Measurements from ENCODE around the gene SLC25A29. TPM values are rescaled to one million over a fixed set of nuclear protein-coding genes. Genes with fewer than 3 reads are reported as not detected.

Gene SLC25A29
- total and polyA plus RNA-seq, 2 of the 8 experiments (the other 6 are each of a cell fraction or from before 2014, with no cell fraction given), result 135 to 177 TPM

GRCh38 chr14:100285021-100285912 lies 21.0 kb downstream of the SLC25A29 start:
- Histone ChIP-seq H3K4me1 (replicated peaks in 1 of 4; ENCODE audit: control insufficient read depth in 3 of 4, insufficient read depth in 4 of 4, low read length in 3 of 4) (peaks cover 8 to 15% (median 12%) of the 10 kb centered on the region in 4 experiments), H3K56ac (replicated peaks; ENCODE audit: insufficient read length, low read depth, low read length) (peak overlapping the region; percentile 65), H3K36me3 (ENCODE audit: control insufficient read depth in 2 of 4, insufficient read depth in 4 of 4, low read length in 3 of 4) (peaks cover 0 to 6% (median 0%) of the 10 kb centered on the region in 4 experiments; a peak in 3 of 8 replicates), H3K4me3 (ENCODE audit: extremely low read depth in 1 of 4, insufficient read depth in 2 of 4, low read depth in 3 of 4, low read length in 4 of 4) (peak overlapping the region; percentile 44 to 80 (median 47)), H2AK5ac (ENCODE audit: low read depth, low read length) (no peak overlapping the region), H3K9ac (replicated peaks in 1 of 4; ENCODE audit: extremely low read depth in 1 of 4, low read depth in 3 of 4, low read length in 3 of 4) (peak overlapping the region in 3 of 4 experiments; percentile 63 to 86 (median 72); a peak in 5 of 7 replicates), H4K20me1 (replicated peaks in 1 of 2; ENCODE audit: control insufficient read depth in 1 of 2, insufficient read depth in 2 of 2, low read length in 2 of 2) (peaks cover 8 to 25% of the 10 kb centered on the region in 2 experiments), H2BK5ac (ENCODE audit: low read depth, low read length) (peak overlapping the region; percentile 53; the same call in 1 of the 2 replicates), H2AFZ (ENCODE audit: low read length) (no peak overlapping the region), H3K14ac (ENCODE audit: insufficient read length) (no peak overlapping the region), H3K79me2 (ENCODE audit: control insufficient read depth in 1 of 2, insufficient read depth in 2 of 2, low read length in 2 of 2) (peaks cover 0 to 17% of the 10 kb centered on the region in 2 experiments; a peak in 2 of 4 replicates), H3K79me1 (ENCODE audit: low read depth, low read length) (peaks cover 15% of the 10 kb centered on the region; the same call in 1 of the 2 replicates), H3K9me3 (ENCODE audit: insufficient read depth in 2 of 2, low read depth in 1 of 2, low read length in 1 of 2) (no peaks in the 10 kb centered on the region), H3K4ac (replicated peaks; ENCODE audit: insufficient read length, low read depth, low read length) (no peak overlapping the region), H2BK15ac (ENCODE audit: low read length) (no peak overlapping the region), H2BK20ac (ENCODE audit: low read length) (no peak overlapping the region), H3K27me3 (replicated peaks in 1 of 4; ENCODE audit: control insufficient read depth in 3 of 4, extremely low read depth in 1 of 4, insufficient read depth in 3 of 4, low read length in 3 of 4) (no peaks in the 10 kb centered on the region), H4K5ac (ENCODE audit: insufficient read length, low read depth, low read length) (peak overlapping the region; percentile 87), H4K91ac (replicated peaks; ENCODE audit: insufficient read length, low read length) (peak overlapping the region; percentile 72), H2BK12ac (ENCODE audit: low read depth, low read length) (no peak overlapping the region), H3K23ac (ENCODE audit: insufficient read length) (no peak overlapping the region), H3K18ac (ENCODE audit: extremely low read depth, low read length) (peak overlapping the region; percentile 98), H3K27ac (ENCODE audit: low read depth, low read length) (peak overlapping the region; percentile 85), H3K4me2 (ENCODE audit: insufficient read depth in 1 of 2, low read depth in 2 of 2, low read length in 2 of 2) (peak overlapping the region; percentile 40 to 66), H3K23me2 (ENCODE audit: low read depth, low read length) (peaks cover 2% of the 10 kb centered on the region; the same call in 1 of the 2 replicates), H4K8ac (ENCODE audit: extremely low read depth, insufficient read depth, low read length) (peak overlapping the region; percentile 95; the same call in 1 of the 2 replicates), H2BK120ac (replicated peaks; ENCODE audit: low read depth, low read length) (no peak overlapping the region)
- WGBS, 2 experiments (ENCODE audit: extremely low coverage in 1 of 2, insufficient coverage in 1 of 2, insufficient read length in 1 of 2, insufficient replicate concordance in 2 of 2, low coverage in 1 of 2, low lambda C conversion rate in 2 of 2, missing lambda C conversion rate in 1 of 2), result 8% methylated on average over 18 of the region's 82 CpGs; no CpG with 5 or more reads in 1 of the 2 experiments
- CTCF ChIA-PET (ENCODE audit: partially characterized antibody), result interaction anchor here (0.6 to 4.0 kb wide), 32 partner anchors 10 to 154 kb away, joined by 3 to 23 read pairs (median 4); a partner anchor contains a TSS
- FAIRE-seq (no peak), DNase-seq (ENCODE audit: low read depth in 1 of 2, low spot score in 2 of 2) (peak in 1 of 2 experiments; percentile 94)
- POLR2A ChIA-PET (ENCODE audit: partially characterized antibody), result interaction anchor here (0.7 to 16.0 kb wide), 12 partner anchors 11 to 140 kb away, joined by 3 to 200 read pairs (median 4); partner anchors contain the start of gene SLC25A29
- TF ChIP-seq CTCF (IDR thresholded peaks at IDR 0.05; ENCODE audit: control extremely low read depth in 1 of 3, insufficient read depth in 1 of 3, low read depth in 1 of 3, low read length in 3 of 3) (peak in 2 of 3 experiments; percentile 63 to 84; a peak in 3 of 4 replicates), SIN3A (conservative IDR thresholded peaks at IDR 0.05 in 1 of 2, IDR thresholded peaks at IDR 0.05 in 1 of 2; ENCODE audit: low read depth in 1 of 2, low read length in 2 of 2) (0 out of 4 replicates have a peak, but pooled peaks of 1 of the 2 experiments have one; percentile 19), RAD21 (IDR thresholded peaks at IDR 0.05 in 1 of 2, conservative IDR thresholded peaks at IDR 0.05 in 1 of 2; ENCODE audit: low read depth in 2 of 2, low read length in 2 of 2) (peak; percentile 13 to 47; a peak in 3 of 4 replicates), ASH2L (IDR thresholded peaks at IDR 0.05; ENCODE audit: low read length) (peak; percentile 67), FOSL1 (IDR thresholded peaks at IDR 0.05; ENCODE audit: insufficient read depth, low read depth, low read length) (0 out of 2 replicates have a peak, but pooled peaks have one; percentile 56), KDM4A (IDR thresholded peaks at IDR 0.05; ENCODE audit: low read depth, low read length, severe bottlenecking) (peak; percentile 46)

All from H1 (cell line).